ENCODE data around the gene HOXA13. TPM values are rescaled to one million over a fixed set of nuclear protein-coding genes. Genes with fewer than 3 reads are reported as not detected.

HOXA13 gene
- total RNA-seq, 2 donors from 2014 or later, result not detected

- peak in 1 of 2 donors; percentile 15 for ATAC-seq
- H3K27ac Mint-ChIP-seq, result peak overlapping the region in 1 of 2 donors; percentile 88
- H3K9me3 Mint-ChIP-seq, result no peaks in the 10 kb centered on the region
- H3K36me3 Mint-ChIP-seq, result peaks cover 4 to 10% of the 10 kb centered on the region in 2 donors
- peak in 1 of 2 donors; percentile 57 for DNase-seq (ENCODE audit: low spot score in 2 of 2)
Observed at GRCh38 chr7:27154901-27155815, 44.7 kb downstream of the HOXA13 start.

GRCh38 chr7:27154369-27154768 is 45.5 kb downstream of the HOXA13 start:
- H3K36me3 Mint-ChIP-seq, result peaks cover 4 to 10% of the 10 kb centered on the region in 2 donors
- H3K27ac Mint-ChIP-seq, result peak overlapping the region in 1 of 2 donors; percentile 47
- ATAC-seq (no peak), DNase-seq (ENCODE audit: low spot score in 2 of 2) (peak in 1 of 2 donors; percentile 28)
- no peaks in the 10 kb centered on the region for H3K9me3 Mint-ChIP-seq

GRCh38 chr7:27153526-27153925 is 46.4 kb downstream of the HOXA13 start:
- Mint-ChIP-seq H3K36me3 (peaks cover 5 to 10% of the 10 kb centered on the region in 2 donors), H3K27ac (no peak overlapping the region), H3K9me3 (no peaks in the 10 kb centered on the region)
- ATAC-seq (no peak), DNase-seq (ENCODE audit: low spot score in 2 of 2) (no peak)

GRCh38 chr7:27152816-27153442 is 47.0 kb downstream of the HOXA13 start:
- ATAC-seq, result no peak
- peaks cover 10 to 11% of the 10 kb centered on the region in 2 donors for H3K36me3 Mint-ChIP-seq
- DNase-seq (ENCODE audit: low spot score in 2 of 2), result peak in 1 of 2 donors; percentile 42
- H3K9me3 Mint-ChIP-seq, result no peaks in the 10 kb centered on the region
- no peak overlapping the region for H3K27ac Mint-ChIP-seq

- Mint-ChIP-seq H3K36me3 (peaks cover 10 to 12% of the 10 kb centered on the region in 2 donors), H3K27ac (peak within 1 kb of the TSS in 1 of 2 donors; percentile 89), H3K9me3 (no peaks in the 10 kb centered on the region)
- DNase-seq (ENCODE audit: low spot score in 2 of 2) (no peak), ATAC-seq (no peak)
Observed at GRCh38 chr7:27151931-27152815, 47.7 kb downstream of the HOXA13 start, which contains the start of gene HOXA3. HOXA3 (minus strand) TSS chr7:27152583; CDS start chr7:27110640, 41,943 bp downstream.

- ATAC-seq, result no peak
- Mint-ChIP-seq H3K27ac (peak overlapping the region in 1 of 2 donors; percentile 89), H3K9me3 (no peaks in the 10 kb centered on the region), H3K36me3 (peaks cover 10 to 14% of the 10 kb centered on the region in 2 donors)
- no peak for DNase-seq (ENCODE audit: low spot score in 2 of 2)
Observed at GRCh38 chr7:27151341-27151930, 48.5 kb downstream of the HOXA13 start.

- Mint-ChIP-seq H3K27ac (no peak overlapping the region), H3K36me3 (peaks cover 10 to 16% of the 10 kb centered on the region in 2 donors), H3K9me3 (no peaks in the 10 kb centered on the region)
- peak; percentile 82 to 84 for ATAC-seq
- DNase-seq (ENCODE audit: low spot score in 2 of 2), result peak in 1 of 2 donors; percentile 73
Observed at GRCh38 chr7:27150568-27151340, 49.1 kb downstream of the HOXA13 start.

- no peak for DNase-seq (ENCODE audit: low spot score in 2 of 2)
Observed at GRCh38 chr7:27149842-27150567, 49.9 kb downstream of the HOXA13 start.

GRCh38 chr7:27148756-27149641 is 50.9 kb downstream of the HOXA13 start:
- ATAC-seq (no peak), DNase-seq (ENCODE audit: low spot score in 2 of 2) (no peak)
- H3K27ac Mint-ChIP-seq, result no peak overlapping the region
- no peaks in the 10 kb centered on the region for H3K9me3 Mint-ChIP-seq
- peaks cover 5 to 12% of the 10 kb centered on the region in 2 donors for H3K36me3 Mint-ChIP-seq

More at GRCh38 chr7:27149842-27150567, 49.9 kb downstream of the HOXA13 start:
- ATAC-seq, result peak in 1 of 2 donors; percentile 27
- Mint-ChIP-seq H3K9me3 (no peaks in the 10 kb centered on the region), H3K36me3 (peaks cover 10 to 16% of the 10 kb centered on the region in 2 donors), H3K27ac (no peak overlapping the region)

GRCh38 chr7:27148031-27148755 is 51.7 kb downstream of the HOXA13 start:
- ATAC-seq (no peak), DNase-seq (ENCODE audit: low spot score in 2 of 2) (no peak)
- Mint-ChIP-seq H3K9me3 (no peaks in the 10 kb centered on the region), H3K27ac (no peak overlapping the region), H3K36me3 (peaks cover 5 to 12% of the 10 kb centered on the region in 2 donors)

- no peak within 1 kb of the TSS for H3K27ac Mint-ChIP-seq
- H3K36me3 Mint-ChIP-seq, result peaks cover 5 to 12% of the 10 kb centered on the region in 2 donors
- H3K9me3 Mint-ChIP-seq, result no peaks in the 10 kb centered on the region
- no peak for ATAC-seq
- DNase-seq (ENCODE audit: low spot score in 2 of 2), result no peak
Observed at GRCh38 chr7:27147199-27148030, 52.5 kb downstream of the HOXA13 start, which contains the start of gene HOXA6. HOXA6 (minus strand) TSS chr7:27147774; CDS start chr7:27147749, 25 bp downstream.

GRCh38 chr7:27146491-27147198 is 53.2 kb downstream of the HOXA13 start:
- no peak for DNase-seq (ENCODE audit: low spot score in 2 of 2)

More at GRCh38 chr7:27146491-27147198, 53.2 kb downstream of the HOXA13 start:
- no peak for ATAC-seq
- Mint-ChIP-seq H3K9me3 (no peaks in the 10 kb centered on the region), H3K36me3 (peaks cover 3 to 12% of the 10 kb centered on the region in 2 donors), H3K27ac (no peak overlapping the region)

Data from activated naive CD4-positive, alpha-beta T cell treated with anti-CD3 and anti-CD28 coated beads, Interleukin-2, amount 50 U/mL, for 72 hours (primary cell).